NCI-H2227 (cell line): ENCODE measurements around the gene DTX1.

Experiments used
- DNase-seq: peaks from one replicate; lab custom pipeline; 2025; ENCODE audit not compliant: unreplicated experiment; lab: John Stamatoyannopoulos, UW

Gene DTX1

GRCh38 chr12:113056631-113057488 is at the start of gene DTX1:
Gene DTX1, plus strand, starts transcription at chr12:113056730. Its CDS starts 1,463 bp downstream, at chr12:113058193.
- DNase-seq, result peak; percentile 66

GRCh38 chr12:113007166-113007565 is 49.4 kb upstream of the DTX1 start:
- no peak for DNase-seq

- DNase-seq, result no peak
Observed at GRCh38 chr12:113010701-113011100, 45.8 kb upstream of the DTX1 start.

GRCh38 chr12:113014565-113014964 is 42.0 kb upstream of the DTX1 start:
- DNase-seq, result no peak

GRCh38 chr12:113016796-113017195 is 39.7 kb upstream of the DTX1 start:
- DNase-seq, result no peak

- no peak for DNase-seq
Observed at GRCh38 chr12:113019025-113019424, 37.5 kb upstream of the DTX1 start.

- DNase-seq, result no peak
Observed at GRCh38 chr12:113021500-113021899, 35.0 kb upstream of the DTX1 start.

- no peak for DNase-seq
Observed at GRCh38 chr12:113022563-113023297, 33.8 kb upstream of the DTX1 start.

GRCh38 chr12:113027726-113028125 is 28.8 kb upstream of the DTX1 start:
- no peak for DNase-seq

GRCh38 chr12:113030875-113031525 is 25.5 kb upstream of the DTX1 start:
- DNase-seq, result peak; percentile 83

- no peak for DNase-seq
Observed at GRCh38 chr12:113039911-113040445, 16.6 kb upstream of the DTX1 start.

- DNase-seq, result no peak
Observed at GRCh38 chr12:113040722-113041171, 15.8 kb upstream of the DTX1 start.

- DNase-seq, result no peak
Observed at GRCh38 chr12:113041560-113041959, 15.0 kb upstream of the DTX1 start.

GRCh38 chr12:113043240-113043639 is 13.3 kb upstream of the DTX1 start:
- DNase-seq, result no peak

- no peak for DNase-seq
Observed at GRCh38 chr12:113044516-113044915, 12.0 kb upstream of the DTX1 start.

- DNase-seq, result peak; percentile 78
Observed at GRCh38 chr12:113048716-113049127, 7.8 kb upstream of the DTX1 start.

- DNase-seq, result no peak
Observed at GRCh38 chr12:113049976-113050742, 6.4 kb upstream of the DTX1 start.

- no peak for DNase-seq
Observed at GRCh38 chr12:113050795-113051194, 5.7 kb upstream of the DTX1 start.

- no peak for DNase-seq
Observed at GRCh38 chr12:113051759-113052158, 4.8 kb upstream of the DTX1 start.

GRCh38 chr12:113052326-113052725 is 4.2 kb upstream of the DTX1 start:
- no peak for DNase-seq
